Immature natural killer cell (primary cell): ENCODE measurements around the gene GCNT2. TPM values are rescaled to one million over a fixed set of nuclear protein-coding genes. Genes with fewer than 3 reads are reported as not detected.
"Not testable (repeated sequence)": the region's sequence is repeated elsewhere in the genome, so short reads cannot be mapped to it uniquely, and the experiment has no call there.

ENCODE experiments used
- DNase-seq, 3 donors: peaks; one replicate each; pipeline ENCODE4 v3.0.0; 2022; ENCODE audit warnings: mixed read lengths in 1 of 3
- H3K27ac Mint-ChIP-seq, 6 donors: one replicate each; pipeline ENCODE4 v1.8.0; 2020; ENCODE audit warnings: mixed read lengths in 6 of 6, mild to moderate bottlenecking in 5 of 6, inconsistent platforms in 4 of 6, moderate library complexity in 3 of 6
- H3K27me3 Mint-ChIP-seq, 3 donors: one replicate each; pipeline ENCODE4 v1.8.0; 2020 to 2021; ENCODE audit warnings: low read depth in 3 of 3, mild to moderate bottlenecking in 3 of 3, mixed read lengths in 3 of 3, moderate library complexity in 3 of 3, inconsistent platforms in 1 of 3
- H3K36me3 Mint-ChIP-seq, 3 donors: one replicate each; pipeline ENCODE4 v1.8.0; 2020; ENCODE audit warnings: mixed read lengths in 3 of 3, inconsistent platforms in 2 of 3, mild to moderate bottlenecking in 2 of 3
- H3K4me1 Mint-ChIP-seq, 2 donors: one replicate each; pipeline ENCODE4 v1.8.0; 2020; ENCODE audit warnings: inconsistent platforms in 2 of 2, mild to moderate bottlenecking in 2 of 2, mixed read lengths in 2 of 2, moderate library complexity in 1 of 2
- H3K4me3 Mint-ChIP-seq, 5 donors: one replicate each; pipeline ENCODE4 v1.8.0; 2020; ENCODE audit warnings: mild to moderate bottlenecking in 5 of 5, mixed read lengths in 5 of 5, inconsistent platforms in 3 of 5, moderate library complexity in 3 of 5
- H3K9me3 Mint-ChIP-seq, 6 donors: one replicate each; pipeline ENCODE4 v1.8.0; 2020; ENCODE audit warnings: mild to moderate bottlenecking in 6 of 6, mixed read lengths in 6 of 6, inconsistent platforms in 4 of 6, moderate library complexity in 3 of 6
- polyA plus RNA-seq, 3 donors: library from polyadenylated mRNA; unstranded; fragments of 300-500 nt; fragmentation: Illumina TruSeq; gene quantifications; one replicate each; pipeline ENCODE4 v1.2.3, GENCODE V29; 2021

The GCNT2 gene
- polyA plus RNA-seq, 3 donors from 2014 or later = 0.47 to 0.64 TPM; not detected in 1

- Mint-ChIP-seq H3K27me3 (peaks cover 6 to 15% (median 6%) of the 10 kb centered on the region in 3 donors), H3K9me3 (no peaks in the 10 kb centered on the region), H3K36me3 (no peaks in the 10 kb centered on the region), H3K4me1 (no peaks in the 10 kb centered on the region), H3K4me3 (no peak overlapping the region), H3K27ac (no peak overlapping the region)
- DNase-seq = no peak
These were observed 141.1 kb downstream of the GCNT2 start for GRCh38 chr6:10662207-10662606.

- H3K9me3 Mint-ChIP-seq = no peaks in the 10 kb centered on the region
- no peak for DNase-seq
- H3K4me1 Mint-ChIP-seq = no peaks in the 10 kb centered on the region
- H3K27me3 Mint-ChIP-seq = peaks cover 6 to 18% (median 6%) of the 10 kb centered on the region in 3 donors
- no peaks in the 10 kb centered on the region for H3K36me3 Mint-ChIP-seq
- no peak overlapping the region for H3K27ac Mint-ChIP-seq
- H3K4me3 Mint-ChIP-seq = no peak overlapping the region
These were observed 141.6 kb downstream of the GCNT2 start for GRCh38 chr6:10662742-10663141.

- DNase-seq, H3K36me3 Mint-ChIP-seq, H3K27ac Mint-ChIP-seq, H3K4me1 Mint-ChIP-seq, H3K4me3 Mint-ChIP-seq, H3K9me3 Mint-ChIP-seq: not testable (repeated sequence)
- peaks cover 8 to 13% (median 9%) of the 10 kb centered on the region in 3 donors for H3K27me3 Mint-ChIP-seq
These were observed 144.4 kb downstream of the GCNT2 start for GRCh38 chr6:10665595-10665994.

GRCh38 chr6:10668126-10668917 is 147.2 kb downstream of the GCNT2 start:
- Mint-ChIP-seq H3K4me1 (no peaks in the 10 kb centered on the region), H3K4me3 (no peak overlapping the region), H3K9me3 (no peaks in the 10 kb centered on the region), H3K27ac (no peak overlapping the region), H3K36me3 (no peaks in the 10 kb centered on the region), H3K27me3 (peaks cover 6 to 13% (median 9%) of the 10 kb centered on the region in 3 donors)
- no peak for DNase-seq

- H3K27me3 Mint-ChIP-seq = peaks cover 1 to 11% (median 3%) of the 10 kb centered on the region in 3 donors
- H3K9me3 Mint-ChIP-seq = no peaks in the 10 kb centered on the region
- no peak for DNase-seq
- no peaks in the 10 kb centered on the region for H3K4me1 Mint-ChIP-seq
- no peak overlapping the region for H3K27ac Mint-ChIP-seq
- peaks cover 0 to 12% (median 0%) of the 10 kb centered on the region in 3 donors for H3K36me3 Mint-ChIP-seq
- no peak overlapping the region for H3K4me3 Mint-ChIP-seq
These were observed 155.3 kb downstream of the GCNT2 start for GRCh38 chr6:10676403-10676802.

GRCh38 chr6:10678456-10678855 is 157.3 kb downstream of the GCNT2 start:
- no peak overlapping the region for H3K27ac Mint-ChIP-seq
- peaks cover 0 to 12% (median 0%) of the 10 kb centered on the region in 3 donors for H3K36me3 Mint-ChIP-seq
- H3K27me3 Mint-ChIP-seq = peaks cover 1 to 9% (median 5%) of the 10 kb centered on the region in 3 donors
- no peak overlapping the region for H3K4me3 Mint-ChIP-seq
- DNase-seq = no peak
- peaks cover 15 to 20% of the 10 kb centered on the region in 2 donors for H3K4me1 Mint-ChIP-seq
- H3K9me3 Mint-ChIP-seq = no peaks in the 10 kb centered on the region

Other genes starting within 250 kb of the GCNT2 start
- not detected for gene TFAP2A, start 106.3 kb upstream of the GCNT2 start, polyA plus RNA-seq
- 1 to 10 TPM in 2 of 3 donors, not detected in 1; 3.1 to 3.3 TPM for gene C6orf52, start 173.3 kb downstream of the GCNT2 start, polyA plus RNA-seq
- gene PAK1IP1, start 173.6 kb downstream of the GCNT2 start, polyA plus RNA-seq = 10 to 100 TPM in 2 of 3 donors, 1 to 10 TPM in 1; 7.1 to 16.3 (median 10.0) TPM
- gene TMEM14C, start 201.7 kb downstream of the GCNT2 start, polyA plus RNA-seq = 10 to 100 TPM; 30.4 to 81.2 (median 45.8) TPM
- gene TMEM14B, start 226.5 kb downstream of the GCNT2 start, polyA plus RNA-seq = 100 to 1,000 TPM; 111 to 183 (median 126) TPM